GM23338 (cell line): ENCODE measurements around the gene PASD1. TPM values are rescaled to one million over a fixed set of nuclear protein-coding genes. Genes with fewer than 3 reads are reported as not detected.

Experiments used
- ATAC-seq: fragments of 200-7000 bp; cut with Tn5 transposase; 3 replicates; pipeline ENCODE4 v1.9.1; 2020
- DNase-seq: peaks from one replicate; pipeline ENCODE4 v3.0.0-alpha.2; 2015; ENCODE audit warnings: low spot score
- H2AFZ ChIP-seq: fragments of 200-600 bp; sonication (generic); 2 replicates; pipeline ENCODE4 v1.8.0; 2016; ENCODE audit warnings: antibody characterized with exemption, mild to moderate bottlenecking, moderate library complexity
- H3F3A ChIP-seq: fragments of 200-600 bp; sonication (generic); replicated peaks from 2 replicates; pipeline ENCODE4 v1.8.0; 2017; ENCODE audit warnings: antibody characterized with exemption, mixed run types, low read depth
- H3K27ac ChIP-seq: fragments of 200-600 bp; sonication (generic); 2 replicates; pipeline ENCODE4 v1.6.1; 2016; ENCODE audit warnings: low read depth
- H3K27me3 ChIP-seq: fragments of 200-600 bp; sonication (generic); 2 replicates; pipeline ENCODE4 v1.8.0; 2016; ENCODE audit warnings: mild to moderate bottlenecking, mixed run types, moderate library complexity; ENCODE audit not compliant: insufficient read depth
- H3K36me3 ChIP-seq: fragments of 200-600 bp; sonication (generic); 2 replicates; pipeline ENCODE4 v1.8.0; 2016; ENCODE audit warnings: mild to moderate bottlenecking; ENCODE audit not compliant: insufficient read depth
- H3K4me1 ChIP-seq: fragments of 200-600 bp; sonication (generic); 2 replicates; pipeline ENCODE4 v1.8.0; 2016; ENCODE audit warnings: mild to moderate bottlenecking, moderate library complexity; ENCODE audit not compliant: insufficient read depth
- H3K4me2 ChIP-seq: fragments of 200-600 bp; sonication (generic); 2 replicates; pipeline ENCODE4 v1.7.1; 2017; ENCODE audit warnings: mixed run types
- H3K4me3 ChIP-seq: fragments of 200-600 bp; sonication (generic); 2 replicates; pipeline ENCODE4 v1.6.1; 2016; ENCODE audit warnings: mixed run types
- H3K79me2 ChIP-seq: fragments of 200-600 bp; sonication (generic); replicated peaks from 2 replicates; pipeline ENCODE4 v1.8.0; 2017; ENCODE audit warnings: mild to moderate bottlenecking; ENCODE audit not compliant: insufficient read depth
- H3K9me2 ChIP-seq: fragments of 200-600 bp; sonication (generic); 2 replicates; pipeline ENCODE4 v1.8.0; 2017; ENCODE audit not compliant: insufficient read depth
- H4K20me1 ChIP-seq: fragments of 200-600 bp; sonication (generic); replicated peaks from 2 replicates; pipeline ENCODE4 v1.8.0; 2017; ENCODE audit warnings: mild to moderate bottlenecking; ENCODE audit not compliant: insufficient read depth
- H3K27ac Mint-ChIP-seq: 2 replicates; pipeline ENCODE4 v1.8.0; 2020; ENCODE audit warnings: inconsistent platforms, mild to moderate bottlenecking, moderate library complexity, mixed read lengths
- H3K27me3 Mint-ChIP-seq: 3 replicates; pipeline ENCODE4 v1.8.0; 2022; ENCODE audit warnings: low read depth, mild to moderate bottlenecking, moderate library complexity, mixed read lengths, inconsistent platforms; ENCODE audit not compliant: insufficient read depth, poor library complexity
- H3K36me3 Mint-ChIP-seq: 3 replicates; pipeline ENCODE4 v1.8.0; 2021; ENCODE audit warnings: low read depth, mild to moderate bottlenecking, inconsistent platforms, moderate library complexity, mixed read lengths
- H3K4me1 Mint-ChIP-seq: 3 replicates; pipeline ENCODE4 v1.8.0; 2020; ENCODE audit warnings: mild to moderate bottlenecking, inconsistent platforms, mixed read lengths
- H3K4me3 Mint-ChIP-seq: 3 replicates; pipeline ENCODE4 v1.8.0; 2021; ENCODE audit warnings: moderate library complexity, mild to moderate bottlenecking, inconsistent platforms, mixed read lengths
- H3K9me3 Mint-ChIP-seq: 3 replicates; pipeline ENCODE4 v1.8.0; 2020; ENCODE audit warnings: moderate library complexity, mild to moderate bottlenecking, inconsistent platforms, mixed read lengths
- CREB1 ChIP-seq: fragments of 250-450 bp; sonication (Bioruptor Pico); IDR thresholded peaks from 2 replicates; pipeline ENCODE4 v1.5.0; 2020; ENCODE audit warnings: low read depth, mild to moderate bottlenecking, moderate library complexity
- EZH2 ChIP-seq: fragments of 200-600 bp; sonication (generic); IDR thresholded peaks from one replicate; pipeline ENCODE4 v1.8.0; 2017; ENCODE audit warnings: antibody characterized with exemption, mild to moderate bottlenecking, low read depth; ENCODE audit not compliant: unreplicated experiment
- EZH2phosphoT487 ChIP-seq: fragments of 200-600 bp; sonication (generic); IDR thresholded peaks from one replicate; pipeline ENCODE4 v1.8.1; 2018; ENCODE audit warnings: antibody characterized with exemption; ENCODE audit not compliant: unreplicated experiment
- JUNB ChIP-seq: IDR thresholded peaks from one replicate; pipeline ENCODE4 v1.6.1; 2016; ENCODE audit warnings: antibody characterized with exemption; ENCODE audit not compliant: unreplicated experiment
- NANOG ChIP-seq: IDR thresholded peaks from 2 replicates; pipeline ENCODE4 v1.6.1; 2016; ENCODE audit warnings: antibody characterized with exemption, borderline replicate concordance
- POLR2AphosphoS5 ChIP-seq: IDR thresholded peaks from 2 replicates; pipeline ENCODE4 v1.6.1; 2016; ENCODE audit warnings: antibody characterized with exemption, low read depth
- STAT1 ChIP-seq: IDR thresholded peaks from one replicate; pipeline ENCODE4 v1.6.1; 2016; ENCODE audit warnings: antibody characterized with exemption; ENCODE audit not compliant: unreplicated experiment
- ZNF114 ChIP-seq: fragments of 250-450 bp; sonication (Bioruptor Pico); IDR thresholded peaks from 2 replicates; pipeline ENCODE4 v1.5.0; 2020; ENCODE audit warnings: mild to moderate bottlenecking, moderate library complexity
- ZNF331 ChIP-seq: fragments of 250-450 bp; sonication (Bioruptor Pico); IDR thresholded peaks from 2 replicates; pipeline ENCODE4 v1.5.0; 2020; ENCODE audit warnings: low read depth, mild to moderate bottlenecking, moderate library complexity
- polyA plus RNA-seq: library from polyadenylated mRNA; unstranded; fragments of >200 nt; fragmentation: Nextera tagmentation; extraction: Ambion mirVana; gene quantifications from 2 replicates; pipeline ENCODE4 v1.2.1, GENCODE V29; 2016
- total RNA-seq: library from RNA; depleted of rRNA; stranded (reverse); fragments of >200 nt; shearing (Covaris generic); gene quantifications from 2 replicates; pipeline ENCODE4 v1.2.3, GENCODE V29; 2014
- TF ChIP-seq, protein P1 (sequence below): IDR thresholded peaks from 2 replicates; pipeline ENCODE4 v1.6.1; 2016; ENCODE audit warnings: antibody characterized with exemption
- TF ChIP-seq, protein P2 (sequence below): fragments of 250-450 bp; sonication (Bioruptor Pico); IDR thresholded peaks from 2 replicates; pipeline ENCODE4 v1.5.0; 2020; ENCODE audit warnings: mild to moderate bottlenecking, moderate library complexity
- TF ChIP-seq, protein P3 (sequence below), 2 experiments: fragments of 200-600 bp in 1 of 2; sonication (generic) in 1 of 2; conservative IDR thresholded peaks; 2 replicates each; pipeline versions ENCODE4 v1.5.1 to v1.6.1; 2016 to 2017; ENCODE audit warnings: antibody characterized with exemption in 2 of 2, low read depth in 2 of 2, mild to moderate bottlenecking in 2 of 2, moderate library complexity in 1 of 2
- TF ChIP-seq, protein P4 (sequence below): IDR thresholded peaks from one replicate; pipeline ENCODE4 v1.6.1; 2018; ENCODE audit warnings: antibody characterized with exemption; ENCODE audit not compliant: unreplicated experiment

Gene PASD1
- total and polyA plus RNA-seq, 2 experiments from 2014 or later: 0.24 TPM; not detected in 1

DNA sequence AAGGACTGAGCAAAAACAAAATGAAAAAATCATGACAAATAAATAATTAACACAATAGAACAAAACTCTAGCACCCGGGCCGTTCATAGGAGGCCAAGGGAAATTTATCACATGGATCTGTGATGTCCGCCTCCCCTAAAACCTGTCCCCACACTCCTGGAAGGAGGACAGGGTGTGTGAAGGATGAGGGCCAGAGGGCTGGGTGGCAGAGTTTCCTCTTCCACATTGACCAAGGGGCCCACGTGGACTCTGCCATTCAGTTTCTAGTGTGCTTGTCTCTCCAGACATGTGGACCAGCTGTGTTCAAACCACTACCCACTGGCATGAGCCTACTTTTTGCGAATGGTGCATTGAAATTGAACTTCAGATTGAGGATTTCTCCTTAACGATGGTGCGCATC, 138.1 kb downstream of the PASD1 start:
- H3K27ac Mint-ChIP-seq: no peak overlapping the region
- H4K20me1 ChIP-seq: no peaks in the 10 kb centered on the region
- no peaks in the 10 kb centered on the region for H3K36me3 ChIP-seq
- no peaks in the 10 kb centered on the region for H3K4me1 ChIP-seq
- H3K4me3 Mint-ChIP-seq: no peak overlapping the region
- H3K9me2 ChIP-seq: no peaks in the 10 kb centered on the region
- DNase-seq: no peak
- H2AFZ ChIP-seq: no peak overlapping the region
- H3K4me3 ChIP-seq: no peak overlapping the region
- no peaks in the 10 kb centered on the region for H3K36me3 Mint-ChIP-seq
- no peak overlapping the region for H3K27ac ChIP-seq
- no peaks in the 10 kb centered on the region for H3F3A ChIP-seq
- H3K27me3 ChIP-seq: no peaks in the 10 kb centered on the region
- no peak for TF ChIP-seq EZH2phosphoT487
- TF ChIP-seq, protein P1, sequence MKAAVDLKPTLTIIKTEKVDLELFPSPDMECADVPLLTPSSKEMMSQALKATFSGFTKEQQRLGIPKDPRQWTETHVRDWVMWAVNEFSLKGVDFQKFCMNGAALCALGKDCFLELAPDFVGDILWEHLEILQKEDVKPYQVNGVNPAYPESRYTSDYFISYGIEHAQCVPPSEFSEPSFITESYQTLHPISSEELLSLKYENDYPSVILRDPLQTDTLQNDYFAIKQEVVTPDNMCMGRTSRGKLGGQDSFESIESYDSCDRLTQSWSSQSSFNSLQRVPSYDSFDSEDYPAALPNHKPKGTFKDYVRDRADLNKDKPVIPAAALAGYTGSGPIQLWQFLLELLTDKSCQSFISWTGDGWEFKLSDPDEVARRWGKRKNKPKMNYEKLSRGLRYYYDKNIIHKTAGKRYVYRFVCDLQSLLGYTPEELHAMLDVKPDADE: no peak
- TF ChIP-seq, protein P2, sequence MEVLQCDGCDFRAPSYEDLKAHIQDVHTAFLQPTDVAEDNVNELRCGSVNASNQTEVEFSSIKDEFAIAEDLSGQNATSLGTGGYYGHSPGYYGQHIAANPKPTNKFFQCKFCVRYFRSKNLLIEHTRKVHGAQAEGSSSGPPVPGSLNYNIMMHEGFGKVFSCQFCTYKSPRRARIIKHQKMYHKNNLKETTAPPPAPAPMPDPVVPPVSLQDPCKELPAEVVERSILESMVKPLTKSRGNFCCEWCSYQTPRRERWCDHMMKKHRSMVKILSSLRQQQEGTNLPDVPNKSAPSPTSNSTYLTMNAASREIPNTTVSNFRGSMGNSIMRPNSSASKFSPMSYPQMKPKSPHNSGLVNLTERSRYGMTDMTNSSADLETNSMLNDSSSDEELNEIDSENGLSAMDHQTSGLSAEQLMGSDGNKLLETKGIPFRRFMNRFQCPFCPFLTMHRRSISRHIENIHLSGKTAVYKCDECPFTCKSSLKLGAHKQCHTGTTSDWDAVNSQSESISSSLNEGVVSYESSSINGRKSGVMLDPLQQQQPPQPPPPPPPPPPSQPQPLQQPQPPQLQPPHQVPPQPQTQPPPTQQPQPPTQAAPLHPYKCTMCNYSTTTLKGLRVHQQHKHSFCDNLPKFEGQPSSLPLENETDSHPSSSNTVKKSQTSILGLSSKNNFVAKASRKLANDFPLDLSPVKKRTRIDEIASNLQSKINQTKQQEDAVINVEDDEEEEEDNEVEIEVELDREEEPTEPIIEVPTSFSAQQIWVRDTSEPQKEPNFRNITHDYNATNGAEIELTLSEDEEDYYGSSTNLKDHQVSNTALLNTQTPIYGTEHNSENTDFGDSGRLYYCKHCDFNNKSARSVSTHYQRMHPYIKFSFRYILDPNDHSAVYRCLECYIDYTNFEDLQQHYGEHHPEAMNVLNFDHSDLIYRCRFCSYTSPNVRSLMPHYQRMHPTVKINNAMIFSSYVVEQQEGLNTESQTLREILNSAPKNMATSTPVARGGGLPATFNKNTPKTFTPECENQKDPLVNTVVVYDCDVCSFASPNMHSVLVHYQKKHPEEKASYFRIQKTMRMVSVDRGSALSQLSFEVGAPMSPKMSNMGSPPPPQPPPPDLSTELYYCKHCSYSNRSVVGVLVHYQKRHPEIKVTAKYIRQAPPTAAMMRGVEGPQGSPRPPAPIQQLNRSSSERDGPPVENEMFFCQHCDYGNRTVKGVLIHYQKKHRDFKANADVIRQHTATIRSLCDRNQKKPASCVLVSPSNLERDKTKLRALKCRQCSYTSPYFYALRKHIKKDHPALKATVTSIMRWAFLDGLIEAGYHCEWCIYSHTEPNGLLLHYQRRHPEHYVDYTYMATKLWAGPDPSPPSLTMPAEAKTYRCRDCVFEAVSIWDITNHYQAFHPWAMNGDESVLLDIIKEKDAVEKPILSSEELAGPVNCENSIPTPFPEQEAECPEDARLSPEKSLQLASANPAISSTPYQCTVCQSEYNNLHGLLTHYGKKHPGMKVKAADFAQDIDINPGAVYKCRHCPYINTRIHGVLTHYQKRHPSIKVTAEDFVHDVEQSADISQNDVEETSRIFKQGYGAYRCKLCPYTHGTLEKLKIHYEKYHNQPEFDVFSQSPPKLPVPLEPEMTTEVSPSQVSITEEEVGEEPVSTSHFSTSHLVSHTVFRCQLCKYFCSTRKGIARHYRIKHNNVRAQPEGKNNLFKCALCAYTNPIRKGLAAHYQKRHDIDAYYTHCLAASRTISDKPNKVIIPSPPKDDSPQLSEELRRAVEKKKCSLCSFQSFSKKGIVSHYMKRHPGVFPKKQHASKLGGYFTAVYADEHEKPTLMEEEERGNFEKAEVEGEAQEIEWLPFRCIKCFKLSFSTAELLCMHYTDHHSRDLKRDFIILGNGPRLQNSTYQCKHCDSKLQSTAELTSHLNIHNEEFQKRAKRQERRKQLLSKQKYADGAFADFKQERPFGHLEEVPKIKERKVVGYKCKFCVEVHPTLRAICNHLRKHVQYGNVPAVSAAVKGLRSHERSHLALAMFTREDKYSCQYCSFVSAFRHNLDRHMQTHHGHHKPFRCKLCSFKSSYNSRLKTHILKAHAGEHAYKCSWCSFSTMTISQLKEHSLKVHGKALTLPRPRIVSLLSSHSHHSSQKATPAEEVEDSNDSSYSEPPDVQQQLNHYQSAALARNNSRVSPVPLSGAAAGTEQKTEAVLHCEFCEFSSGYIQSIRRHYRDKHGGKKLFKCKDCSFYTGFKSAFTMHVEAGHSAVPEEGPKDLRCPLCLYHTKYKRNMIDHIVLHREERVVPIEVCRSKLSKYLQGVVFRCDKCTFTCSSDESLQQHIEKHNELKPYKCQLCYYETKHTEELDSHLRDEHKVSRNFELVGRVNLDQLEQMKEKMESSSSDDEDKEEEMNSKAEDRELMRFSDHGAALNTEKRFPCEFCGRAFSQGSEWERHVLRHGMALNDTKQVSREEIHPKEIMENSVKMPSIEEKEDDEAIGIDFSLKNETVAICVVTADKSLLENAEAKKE (CRISPR knock-in tag): no peak
- TF ChIP-seq POLR2AphosphoS5: no peak
- TF ChIP-seq, protein P3, sequence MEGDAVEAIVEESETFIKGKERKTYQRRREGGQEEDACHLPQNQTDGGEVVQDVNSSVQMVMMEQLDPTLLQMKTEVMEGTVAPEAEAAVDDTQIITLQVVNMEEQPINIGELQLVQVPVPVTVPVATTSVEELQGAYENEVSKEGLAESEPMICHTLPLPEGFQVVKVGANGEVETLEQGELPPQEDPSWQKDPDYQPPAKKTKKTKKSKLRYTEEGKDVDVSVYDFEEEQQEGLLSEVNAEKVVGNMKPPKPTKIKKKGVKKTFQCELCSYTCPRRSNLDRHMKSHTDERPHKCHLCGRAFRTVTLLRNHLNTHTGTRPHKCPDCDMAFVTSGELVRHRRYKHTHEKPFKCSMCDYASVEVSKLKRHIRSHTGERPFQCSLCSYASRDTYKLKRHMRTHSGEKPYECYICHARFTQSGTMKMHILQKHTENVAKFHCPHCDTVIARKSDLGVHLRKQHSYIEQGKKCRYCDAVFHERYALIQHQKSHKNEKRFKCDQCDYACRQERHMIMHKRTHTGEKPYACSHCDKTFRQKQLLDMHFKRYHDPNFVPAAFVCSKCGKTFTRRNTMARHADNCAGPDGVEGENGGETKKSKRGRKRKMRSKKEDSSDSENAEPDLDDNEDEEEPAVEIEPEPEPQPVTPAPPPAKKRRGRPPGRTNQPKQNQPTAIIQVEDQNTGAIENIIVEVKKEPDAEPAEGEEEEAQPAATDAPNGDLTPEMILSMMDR (conservative IDR thresholded peaks at IDR 0.05; ENCODE audit: low read depth in 2 of 2): no peak
- TF ChIP-seq CREB1 (CRISPR knock-in tag): no peak
- TF ChIP-seq EZH2: no peak
- no peak for TF ChIP-seq NANOG
- no peak for TF ChIP-seq STAT1
- TF ChIP-seq JUNB: no peak
- TF ChIP-seq ZNF114 (CRISPR knock-in tag): no peak
- TF ChIP-seq, protein P4, sequence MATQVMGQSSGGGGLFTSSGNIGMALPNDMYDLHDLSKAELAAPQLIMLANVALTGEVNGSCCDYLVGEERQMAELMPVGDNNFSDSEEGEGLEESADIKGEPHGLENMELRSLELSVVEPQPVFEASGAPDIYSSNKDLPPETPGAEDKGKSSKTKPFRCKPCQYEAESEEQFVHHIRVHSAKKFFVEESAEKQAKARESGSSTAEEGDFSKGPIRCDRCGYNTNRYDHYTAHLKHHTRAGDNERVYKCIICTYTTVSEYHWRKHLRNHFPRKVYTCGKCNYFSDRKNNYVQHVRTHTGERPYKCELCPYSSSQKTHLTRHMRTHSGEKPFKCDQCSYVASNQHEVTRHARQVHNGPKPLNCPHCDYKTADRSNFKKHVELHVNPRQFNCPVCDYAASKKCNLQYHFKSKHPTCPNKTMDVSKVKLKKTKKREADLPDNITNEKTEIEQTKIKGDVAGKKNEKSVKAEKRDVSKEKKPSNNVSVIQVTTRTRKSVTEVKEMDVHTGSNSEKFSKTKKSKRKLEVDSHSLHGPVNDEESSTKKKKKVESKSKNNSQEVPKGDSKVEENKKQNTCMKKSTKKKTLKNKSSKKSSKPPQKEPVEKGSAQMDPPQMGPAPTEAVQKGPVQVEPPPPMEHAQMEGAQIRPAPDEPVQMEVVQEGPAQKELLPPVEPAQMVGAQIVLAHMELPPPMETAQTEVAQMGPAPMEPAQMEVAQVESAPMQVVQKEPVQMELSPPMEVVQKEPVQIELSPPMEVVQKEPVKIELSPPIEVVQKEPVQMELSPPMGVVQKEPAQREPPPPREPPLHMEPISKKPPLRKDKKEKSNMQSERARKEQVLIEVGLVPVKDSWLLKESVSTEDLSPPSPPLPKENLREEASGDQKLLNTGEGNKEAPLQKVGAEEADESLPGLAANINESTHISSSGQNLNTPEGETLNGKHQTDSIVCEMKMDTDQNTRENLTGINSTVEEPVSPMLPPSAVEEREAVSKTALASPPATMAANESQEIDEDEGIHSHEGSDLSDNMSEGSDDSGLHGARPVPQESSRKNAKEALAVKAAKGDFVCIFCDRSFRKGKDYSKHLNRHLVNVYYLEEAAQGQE: no peak
- TF ChIP-seq ZNF331 (CRISPR knock-in tag): no peak
- H3K79me2 ChIP-seq: no peaks in the 10 kb centered on the region
- ATAC-seq: no peak
- no peaks in the 10 kb centered on the region for H3K9me3 Mint-ChIP-seq
- H3K4me2 ChIP-seq: no peak overlapping the region
- peaks cover 1% of the 10 kb centered on the region for H3K27me3 Mint-ChIP-seq
- peaks cover 4% of the 10 kb centered on the region; the same call in 2 of the 3 replicates for H3K4me1 Mint-ChIP-seq
